OCI-M1 (cell line): ENCODE data around the gene ANKHD1.

ENCODE experiments used
- DNase-seq: peaks from one replicate; lab custom pipeline; 2025; lab: John Stamatoyannopoulos, UW

The ANKHD1 gene, protein sequence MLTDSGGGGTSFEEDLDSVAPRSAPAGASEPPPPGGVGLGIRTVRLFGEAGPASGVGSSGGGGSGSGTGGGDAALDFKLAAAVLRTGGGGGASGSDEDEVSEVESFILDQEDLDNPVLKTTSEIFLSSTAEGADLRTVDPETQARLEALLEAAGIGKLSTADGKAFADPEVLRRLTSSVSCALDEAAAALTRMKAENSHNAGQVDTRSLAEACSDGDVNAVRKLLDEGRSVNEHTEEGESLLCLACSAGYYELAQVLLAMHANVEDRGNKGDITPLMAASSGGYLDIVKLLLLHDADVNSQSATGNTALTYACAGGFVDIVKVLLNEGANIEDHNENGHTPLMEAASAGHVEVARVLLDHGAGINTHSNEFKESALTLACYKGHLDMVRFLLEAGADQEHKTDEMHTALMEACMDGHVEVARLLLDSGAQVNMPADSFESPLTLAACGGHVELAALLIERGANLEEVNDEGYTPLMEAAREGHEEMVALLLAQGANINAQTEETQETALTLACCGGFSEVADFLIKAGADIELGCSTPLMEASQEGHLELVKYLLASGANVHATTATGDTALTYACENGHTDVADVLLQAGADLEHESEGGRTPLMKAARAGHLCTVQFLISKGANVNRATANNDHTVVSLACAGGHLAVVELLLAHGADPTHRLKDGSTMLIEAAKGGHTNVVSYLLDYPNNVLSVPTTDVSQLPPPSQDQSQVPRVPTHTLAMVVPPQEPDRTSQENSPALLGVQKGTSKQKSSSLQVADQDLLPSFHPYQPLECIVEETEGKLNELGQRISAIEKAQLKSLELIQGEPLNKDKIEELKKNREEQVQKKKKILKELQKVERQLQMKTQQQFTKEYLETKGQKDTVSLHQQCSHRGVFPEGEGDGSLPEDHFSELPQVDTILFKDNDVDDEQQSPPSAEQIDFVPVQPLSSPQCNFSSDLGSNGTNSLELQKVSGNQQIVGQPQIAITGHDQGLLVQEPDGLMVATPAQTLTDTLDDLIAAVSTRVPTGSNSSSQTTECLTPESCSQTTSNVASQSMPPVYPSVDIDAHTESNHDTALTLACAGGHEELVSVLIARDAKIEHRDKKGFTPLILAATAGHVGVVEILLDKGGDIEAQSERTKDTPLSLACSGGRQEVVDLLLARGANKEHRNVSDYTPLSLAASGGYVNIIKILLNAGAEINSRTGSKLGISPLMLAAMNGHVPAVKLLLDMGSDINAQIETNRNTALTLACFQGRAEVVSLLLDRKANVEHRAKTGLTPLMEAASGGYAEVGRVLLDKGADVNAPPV (N-terminal part only)

DNA sequence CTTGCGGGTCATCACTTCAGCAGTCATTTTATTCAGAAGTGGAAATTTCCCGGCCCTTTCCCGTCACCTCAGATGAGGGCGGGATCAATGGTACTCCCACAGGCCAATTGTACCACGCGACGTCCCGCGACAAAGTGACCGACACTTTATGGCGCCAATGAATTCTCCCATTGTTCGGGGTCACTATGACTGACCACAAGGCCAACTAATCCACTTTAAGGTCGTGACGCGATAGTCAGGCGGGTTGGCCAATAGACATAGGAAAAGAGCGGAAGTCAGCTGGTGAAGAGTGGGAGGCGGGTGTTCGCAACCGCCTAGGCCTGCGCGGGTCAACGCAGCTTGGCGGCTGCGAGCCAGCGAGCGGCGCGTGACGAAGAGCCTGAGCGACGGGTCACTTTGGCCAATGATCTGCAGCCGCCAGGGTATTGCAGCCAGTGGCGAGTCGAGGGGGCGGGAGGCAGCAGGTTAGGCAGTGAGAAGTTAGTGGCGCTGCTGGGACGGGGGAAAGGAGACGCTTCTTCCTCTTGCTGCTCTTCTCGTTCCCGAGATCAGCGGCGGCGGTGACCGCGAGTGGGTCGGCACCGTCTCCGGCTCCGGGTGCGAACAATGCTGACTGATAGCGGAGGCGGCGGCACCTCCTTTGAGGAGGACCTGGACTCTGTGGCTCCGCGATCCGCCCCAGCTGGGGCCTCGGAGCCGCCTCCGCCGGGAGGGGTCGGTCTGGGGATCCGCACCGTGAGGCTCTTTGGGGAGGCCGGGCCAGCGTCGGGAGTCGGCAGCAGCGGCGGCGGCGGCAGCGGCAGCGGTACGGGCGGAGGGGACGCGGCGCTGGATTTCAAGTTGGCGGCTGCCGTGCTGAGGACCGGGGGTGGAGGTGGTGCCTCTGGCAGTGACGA lies at the start of gene ANKHD1:
Gene ANKHD1, plus strand, starts transcription at position 472 of the 896 bp plus-strand sequence. Its CDS starts 135 bp downstream, at position 607.
- peak; percentile 100 for DNase-seq

DNA sequence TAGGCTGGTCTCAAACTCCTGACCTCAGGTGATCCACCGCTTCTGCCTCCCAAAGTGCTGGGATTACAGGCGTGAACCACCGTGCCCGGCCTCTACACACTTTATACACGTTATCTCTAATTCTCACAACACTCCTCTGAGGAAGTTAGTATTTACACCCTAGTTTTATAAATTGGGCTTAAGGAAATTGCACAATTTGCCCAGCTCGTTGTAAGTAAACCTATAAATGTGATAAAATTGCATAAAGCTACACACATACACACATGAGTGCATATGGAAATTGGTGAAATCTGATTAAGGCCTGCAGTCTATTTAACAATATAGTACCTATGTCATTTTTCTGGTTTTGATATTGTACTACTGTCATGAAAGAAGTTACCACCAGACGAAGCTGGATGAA lies 46.1 kb upstream of the ANKHD1 start:
- no peak for DNase-seq

DNA sequence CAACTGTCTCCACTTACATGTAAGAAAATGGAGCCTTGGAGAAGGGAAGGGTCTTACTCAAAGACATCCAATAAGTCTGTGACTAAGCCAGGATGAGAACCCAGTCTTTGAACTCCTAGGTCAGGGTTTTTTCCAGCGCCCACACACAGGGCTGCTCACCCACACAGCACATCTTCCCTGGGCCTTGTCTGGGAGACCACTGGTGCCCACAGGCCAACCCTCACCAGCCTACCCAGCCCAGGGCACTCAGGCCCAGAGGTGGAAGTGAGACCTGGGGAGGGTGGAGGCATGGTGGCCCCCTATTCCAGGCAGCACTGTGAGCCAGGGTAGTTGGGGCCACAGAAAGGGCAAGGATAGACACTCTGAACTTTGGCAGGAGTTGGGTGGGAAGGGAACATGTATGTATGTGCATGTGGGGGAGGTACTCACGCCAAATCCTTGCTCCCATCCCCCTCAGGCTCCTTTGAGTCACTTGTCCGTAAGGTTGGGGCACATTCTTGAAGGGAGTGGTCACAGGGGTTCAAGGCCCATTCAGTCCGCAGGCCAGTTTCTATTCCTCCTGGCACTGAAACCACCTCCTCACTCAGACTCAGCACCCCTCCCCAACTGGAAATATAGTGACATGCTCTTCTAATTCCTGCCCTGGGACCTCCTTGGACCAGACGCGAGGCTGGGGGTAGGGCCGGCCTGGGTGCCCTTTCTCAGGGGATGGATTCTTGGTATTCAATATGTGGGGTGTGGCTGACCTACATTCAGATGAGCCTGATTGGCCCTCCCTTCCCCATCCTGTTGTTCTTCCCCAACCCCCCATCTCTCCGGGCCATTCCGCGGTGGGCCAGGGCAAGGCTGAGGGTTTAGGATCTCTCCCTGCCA lies 44.5 kb upstream of the ANKHD1 start:
- DNase-seq = no peak

DNA sequence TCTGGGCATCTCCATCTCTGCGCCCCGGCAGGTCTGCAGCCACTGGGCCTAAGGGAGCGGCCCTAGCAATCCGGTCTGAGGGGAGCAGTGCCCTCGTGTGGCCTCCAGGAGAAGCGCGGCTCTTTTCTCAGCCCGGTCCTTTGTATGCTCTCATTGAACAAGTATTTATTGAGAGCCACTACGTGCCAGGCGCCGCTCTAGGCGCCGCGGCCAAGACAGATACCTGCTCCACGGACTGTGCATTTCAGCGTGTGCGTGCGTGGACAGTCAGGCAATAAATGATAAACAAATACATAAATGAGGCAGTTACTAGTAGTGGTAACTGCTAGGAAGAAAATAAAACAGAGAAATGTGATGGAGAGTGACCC lies 43.9 kb upstream of the ANKHD1 start:
- DNase-seq = peak; percentile 90

DNA sequence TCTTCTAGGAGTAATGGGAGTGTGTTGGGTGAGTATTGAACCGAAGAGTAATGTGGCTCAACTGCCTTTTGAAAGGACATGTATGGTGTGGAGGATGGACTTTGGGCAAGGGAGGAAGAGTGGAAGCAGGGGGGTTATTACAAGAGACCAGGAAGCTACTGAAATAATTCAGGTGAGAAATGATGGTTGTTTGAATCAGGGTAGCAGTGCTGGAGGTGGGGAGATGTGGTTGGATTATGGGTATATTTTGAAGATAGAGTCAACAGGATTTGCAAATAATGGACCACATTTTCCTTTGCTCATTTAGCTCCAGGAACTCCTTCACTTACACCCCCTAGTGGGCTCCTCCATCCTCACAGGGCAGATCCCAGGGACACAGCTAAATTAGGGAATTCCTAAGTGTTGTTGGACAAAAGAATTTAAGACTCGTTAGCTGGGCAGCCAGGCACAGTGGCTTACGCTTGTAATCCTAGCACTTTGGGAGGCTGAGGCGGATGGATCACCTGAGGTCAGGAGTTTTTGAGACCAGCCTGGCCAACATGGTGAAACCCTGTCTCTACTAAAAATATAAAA lies 42.8 kb upstream of the ANKHD1 start:
- no peak for DNase-seq

DNA sequence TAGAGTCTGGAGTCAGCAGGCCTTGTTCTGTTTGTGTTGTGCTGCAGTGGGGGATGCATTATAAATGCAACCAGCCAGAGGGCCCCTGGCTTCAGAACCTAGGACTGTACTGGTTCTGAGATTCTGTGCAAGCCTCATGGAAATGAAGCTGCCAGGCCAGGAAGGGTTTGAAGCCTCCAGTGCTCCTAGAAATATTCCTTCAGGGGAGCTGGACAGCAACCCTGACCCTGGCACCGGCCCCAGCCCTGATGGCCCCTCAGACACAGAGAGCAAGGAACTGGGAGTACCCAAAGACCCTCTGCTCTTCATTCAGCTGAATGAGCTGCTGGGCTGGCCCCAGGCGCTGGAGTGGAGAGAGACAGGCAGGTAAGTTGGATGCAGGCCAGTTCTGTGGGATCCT lies 41.5 kb upstream of the ANKHD1 start, which contains the start of gene SLC4A9:
Gene SLC4A9, plus strand, starts transcription at position 94 of the 400 bp plus-strand sequence. Its CDS starts 43 bp downstream, at position 137.
- no peak for DNase-seq

DNA sequence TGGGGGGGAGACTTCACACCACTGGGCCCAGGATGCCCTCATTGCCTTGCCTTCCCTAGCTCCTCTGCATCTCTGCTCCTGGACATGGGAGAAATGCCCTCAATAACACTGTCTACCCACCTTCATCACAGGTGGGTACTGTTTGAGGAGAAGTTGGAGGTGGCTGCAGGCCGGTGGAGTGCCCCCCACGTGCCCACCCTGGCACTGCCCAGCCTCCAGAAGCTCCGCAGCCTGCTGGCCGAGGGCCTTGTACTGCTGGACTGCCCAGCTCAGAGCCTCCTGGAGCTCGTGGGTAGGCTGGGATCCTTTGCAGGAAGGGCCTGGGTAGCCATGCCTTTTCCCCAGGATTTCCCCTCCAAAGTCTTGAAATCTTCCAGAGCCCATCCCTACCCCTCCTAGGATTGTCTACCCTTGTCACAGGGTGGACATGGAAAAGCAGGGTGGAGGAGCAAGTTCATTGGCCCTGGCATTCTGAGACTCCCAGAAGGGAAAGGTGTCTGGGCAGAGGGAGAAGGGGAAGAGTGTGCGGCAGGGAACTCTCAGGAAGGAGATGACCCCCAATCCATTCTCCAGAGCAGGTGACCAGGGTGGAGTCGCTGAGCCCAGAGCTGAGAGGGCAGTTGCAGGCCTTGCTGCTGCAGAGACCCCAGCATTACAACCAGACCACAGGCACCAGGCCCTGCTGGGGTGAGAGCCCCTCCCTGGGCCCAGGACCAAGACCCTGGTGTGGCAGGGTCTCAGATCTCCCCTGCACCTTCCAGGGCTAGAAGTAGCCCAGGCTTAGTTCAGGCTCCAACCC lies 40.8 kb upstream of the ANKHD1 start:
- no peak for DNase-seq

DNA sequence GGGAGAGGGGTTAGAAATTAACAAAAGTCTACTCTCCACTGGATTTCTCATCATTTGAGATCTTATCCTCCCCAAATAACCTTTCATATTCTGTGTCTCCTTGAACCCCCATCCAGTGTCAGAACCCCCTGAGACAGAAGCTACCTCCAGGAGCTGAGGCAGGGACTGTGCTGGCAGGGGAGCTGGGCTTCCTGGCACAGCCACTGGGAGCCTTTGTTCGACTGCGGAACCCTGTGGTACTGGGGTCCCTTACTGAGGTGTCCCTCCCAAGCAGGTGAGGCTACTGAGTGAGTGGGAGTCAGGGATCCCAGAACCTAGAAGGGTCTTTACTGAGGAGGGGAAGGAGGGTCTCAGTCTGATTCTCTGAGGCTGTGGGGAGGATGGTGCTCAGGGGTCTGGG lies 39.7 kb upstream of the ANKHD1 start:
- no peak for DNase-seq

DNA sequence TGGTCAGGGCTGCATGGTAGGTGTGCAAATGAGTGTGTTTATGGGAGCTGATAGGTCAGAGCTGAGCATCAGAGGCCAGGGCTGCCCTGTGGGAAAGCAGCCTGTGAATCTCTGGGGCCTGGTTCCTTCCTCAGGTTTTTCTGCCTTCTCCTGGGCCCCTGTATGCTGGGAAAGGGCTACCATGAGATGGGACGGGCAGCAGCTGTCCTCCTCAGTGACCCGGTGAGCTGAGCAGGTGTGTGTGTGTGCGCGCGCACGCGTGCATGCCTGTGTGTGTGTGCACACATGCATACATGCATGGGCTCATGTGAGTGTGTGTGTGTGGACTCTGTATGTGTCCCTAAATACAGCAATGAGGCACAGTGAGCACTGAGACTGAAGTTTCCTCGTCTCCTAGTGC lies 39.3 kb upstream of the ANKHD1 start:
- no peak for DNase-seq

DNA sequence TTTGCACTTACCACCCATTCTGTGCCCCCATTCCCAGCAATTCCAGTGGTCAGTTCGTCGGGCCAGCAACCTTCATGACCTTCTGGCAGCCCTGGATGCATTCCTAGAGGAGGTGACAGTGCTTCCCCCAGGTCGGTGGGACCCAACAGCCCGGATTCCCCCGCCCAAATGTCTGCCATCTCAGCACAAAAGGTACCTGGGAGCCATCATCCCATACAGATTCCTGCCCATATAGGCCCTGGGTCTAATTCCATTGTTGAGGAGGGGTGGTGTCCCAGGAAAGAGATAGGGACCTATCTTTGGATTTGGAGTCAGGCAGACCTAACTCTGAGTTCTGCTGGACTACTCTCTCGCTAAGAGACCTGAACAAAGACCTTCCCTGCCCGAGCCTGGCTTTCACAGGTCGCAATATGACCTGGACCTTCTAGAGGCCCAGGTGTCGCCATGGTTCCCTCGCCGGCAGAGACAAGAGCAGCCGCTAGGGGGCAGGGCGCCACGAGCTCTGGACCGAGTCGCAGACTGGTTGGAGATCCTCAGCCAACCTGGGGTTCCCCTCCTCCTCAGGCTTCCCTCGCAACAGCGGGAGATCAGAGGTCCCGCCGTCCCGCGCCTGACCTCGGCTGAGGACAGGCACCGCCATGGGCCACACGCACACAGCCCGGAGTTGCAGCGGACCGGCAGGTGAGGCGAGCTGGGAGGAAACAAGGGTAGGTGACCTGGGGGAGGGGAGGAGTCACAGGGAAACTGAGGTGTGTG lies 38.6 kb upstream of the ANKHD1 start:
- DNase-seq = peak; percentile 84

DNA sequence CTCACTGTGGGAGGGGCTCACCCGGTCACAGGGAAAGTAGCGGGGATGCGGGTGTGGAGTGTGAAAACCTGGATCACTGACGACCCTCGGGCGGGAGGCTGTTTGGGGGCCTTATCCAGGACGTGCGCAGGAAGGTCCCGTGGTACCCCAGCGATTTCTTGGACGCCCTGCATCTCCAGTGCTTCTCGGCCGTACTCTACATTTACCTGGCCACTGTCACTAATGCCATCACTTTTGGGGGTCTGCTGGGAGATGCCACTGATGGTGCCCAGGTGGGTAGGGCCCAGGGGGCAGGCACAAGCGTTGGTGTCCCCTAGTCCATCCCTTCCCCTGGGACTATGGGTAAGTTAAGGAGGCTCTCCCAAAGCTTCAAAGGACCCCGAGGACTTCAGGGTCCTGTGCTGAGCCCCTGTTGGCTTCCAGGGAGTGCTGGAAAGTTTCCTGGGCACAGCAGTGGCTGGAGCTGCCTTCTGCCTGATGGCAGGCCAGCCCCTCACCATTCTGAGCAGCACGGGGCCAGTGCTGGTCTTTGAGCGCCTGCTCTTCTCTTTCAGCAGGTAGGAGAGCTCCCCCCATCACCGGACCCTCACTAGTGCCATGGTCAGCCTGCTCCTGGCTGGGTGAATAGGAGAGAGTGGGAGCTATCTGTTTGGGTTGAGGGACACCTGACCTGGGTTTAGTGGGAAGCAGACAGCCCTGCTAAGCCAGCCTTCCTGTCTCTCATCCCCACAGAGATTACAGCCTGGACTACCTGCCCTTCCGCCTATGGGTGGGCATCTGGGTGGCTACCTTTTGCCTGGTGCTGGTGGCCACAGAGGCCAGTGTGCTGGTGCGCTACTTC lies 37.8 kb upstream of the ANKHD1 start:
- DNase-seq = no peak

DNA sequence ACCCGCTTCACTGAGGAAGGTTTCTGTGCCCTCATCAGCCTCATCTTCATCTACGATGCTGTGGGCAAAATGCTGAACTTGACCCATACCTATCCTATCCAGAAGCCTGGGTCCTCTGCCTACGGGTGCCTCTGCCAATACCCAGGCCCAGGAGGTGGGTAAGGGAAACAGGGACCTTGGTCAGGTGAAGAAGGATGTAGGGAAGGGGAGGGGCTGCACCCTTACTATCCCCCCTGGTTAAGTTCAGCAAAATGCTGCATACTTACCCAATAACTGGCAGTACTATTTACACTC lies 37.2 kb upstream of the ANKHD1 start:
- no peak for DNase-seq

DNA sequence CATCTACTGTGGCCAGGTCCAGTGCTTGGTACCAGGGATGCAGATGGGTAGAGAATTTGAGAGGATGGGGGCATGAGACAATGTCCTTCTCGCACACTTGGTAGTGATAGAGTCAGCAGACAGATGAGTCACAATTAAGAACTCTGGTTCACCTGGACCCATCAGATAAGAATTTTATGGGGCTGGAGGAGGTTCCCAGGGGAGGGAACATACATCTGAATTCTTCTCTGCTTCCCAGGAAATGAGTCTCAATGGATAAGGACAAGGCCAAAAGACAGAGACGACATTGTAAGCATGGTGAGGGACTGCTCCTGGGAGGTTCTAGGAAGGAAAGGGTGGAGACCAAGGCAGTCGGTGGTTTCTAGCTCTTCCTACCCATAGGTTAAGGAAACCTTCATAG lies 36.4 kb upstream of the ANKHD1 start:
- DNase-seq = no peak

DNA sequence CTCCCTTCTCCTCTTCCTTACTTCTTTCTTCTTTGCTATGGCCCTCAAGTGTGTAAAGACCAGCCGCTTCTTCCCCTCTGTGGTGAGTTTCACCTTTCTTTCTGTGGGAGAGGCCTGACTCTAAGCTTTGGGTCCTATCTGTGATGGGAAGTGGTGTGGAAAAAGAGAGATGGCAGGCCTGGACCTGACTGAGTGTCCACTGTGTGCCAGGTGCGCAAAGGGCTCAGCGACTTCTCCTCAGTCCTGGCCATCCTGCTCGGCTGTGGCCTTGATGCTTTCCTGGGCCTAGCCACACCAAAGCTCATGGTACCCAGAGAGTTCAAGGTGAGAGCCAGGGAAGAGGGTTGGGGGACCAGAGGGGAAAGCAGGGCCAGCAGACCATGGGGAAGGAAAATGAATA lies 35.7 kb upstream of the ANKHD1 start:
- DNase-seq = no peak

DNA sequence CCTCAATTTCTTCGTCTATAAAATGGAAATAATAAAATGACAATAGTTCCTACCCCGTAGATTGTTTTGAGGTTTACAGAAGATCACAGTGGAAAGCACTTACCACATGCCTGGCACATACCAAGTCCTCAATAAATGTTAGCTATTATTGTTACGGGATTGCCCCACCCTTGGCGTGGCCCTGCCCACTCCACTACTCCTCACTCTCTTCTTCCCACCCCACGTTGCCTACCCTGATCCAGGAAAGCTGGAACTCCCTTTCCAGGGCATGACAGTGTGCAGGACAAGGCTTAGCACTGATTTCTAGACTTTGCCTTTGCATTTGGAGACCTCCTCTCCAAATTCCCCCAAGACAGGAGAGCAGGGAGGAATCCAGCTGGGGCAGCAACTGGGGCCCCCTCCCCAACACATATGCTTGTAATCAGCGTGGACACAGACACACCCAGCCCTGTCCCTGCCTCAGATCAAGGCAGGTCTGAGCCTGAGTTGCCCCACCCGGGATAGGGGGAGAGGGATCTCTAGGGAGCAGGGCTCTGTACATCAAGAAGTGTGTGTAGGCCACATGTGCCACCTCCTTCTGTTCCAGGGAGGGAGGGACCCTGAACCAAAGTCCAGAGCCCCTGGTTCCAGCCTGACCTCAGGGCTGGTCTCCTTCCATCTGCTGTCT lies 34.9 kb upstream of the ANKHD1 start:
- DNase-seq = no peak

DNA sequence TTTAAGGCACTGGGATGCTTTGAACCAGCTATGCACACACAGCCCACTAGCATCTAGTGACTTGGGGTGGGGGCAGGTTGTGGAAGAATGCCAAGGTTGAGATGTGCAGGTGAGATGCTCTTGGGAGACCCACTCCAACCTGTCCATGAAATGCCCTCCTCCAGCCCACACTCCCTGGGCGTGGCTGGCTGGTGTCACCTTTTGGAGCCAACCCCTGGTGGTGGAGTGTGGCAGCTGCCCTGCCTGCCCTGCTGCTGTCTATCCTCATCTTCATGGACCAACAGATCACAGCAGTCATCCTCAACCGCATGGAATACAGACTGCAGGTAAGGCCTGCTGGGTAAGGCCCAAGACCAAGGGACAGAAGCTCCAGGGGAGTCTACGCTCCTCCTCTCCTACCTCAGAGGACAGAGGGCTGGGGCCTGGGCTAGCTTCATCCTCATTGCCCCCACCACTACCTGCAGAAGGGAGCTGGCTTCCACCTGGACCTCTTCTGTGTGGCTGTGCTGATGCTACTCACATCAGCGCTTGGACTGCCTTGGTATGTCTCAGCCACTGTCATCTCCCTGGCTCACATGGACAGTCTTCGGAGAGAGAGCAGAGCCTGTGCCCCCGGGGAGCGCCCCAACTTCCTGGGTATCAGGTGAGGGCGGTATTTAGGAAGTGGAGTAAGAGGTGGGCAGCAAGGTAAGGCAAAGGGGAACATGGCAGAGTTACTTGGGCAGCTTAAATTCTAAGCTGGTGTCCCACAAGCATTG lies 34.2 kb upstream of the ANKHD1 start:
- no peak for DNase-seq
